Measurements from ENCODE around the gene GGT1.
A peak's percentile ranks its signal among the peaks of the same experiment; 100 is the strongest.
"Not testable (repeated sequence)": the region's sequence is repeated elsewhere in the genome, so short reads cannot be mapped to it uniquely, and the experiment has no call there.

GGT1 gene

DNA sequence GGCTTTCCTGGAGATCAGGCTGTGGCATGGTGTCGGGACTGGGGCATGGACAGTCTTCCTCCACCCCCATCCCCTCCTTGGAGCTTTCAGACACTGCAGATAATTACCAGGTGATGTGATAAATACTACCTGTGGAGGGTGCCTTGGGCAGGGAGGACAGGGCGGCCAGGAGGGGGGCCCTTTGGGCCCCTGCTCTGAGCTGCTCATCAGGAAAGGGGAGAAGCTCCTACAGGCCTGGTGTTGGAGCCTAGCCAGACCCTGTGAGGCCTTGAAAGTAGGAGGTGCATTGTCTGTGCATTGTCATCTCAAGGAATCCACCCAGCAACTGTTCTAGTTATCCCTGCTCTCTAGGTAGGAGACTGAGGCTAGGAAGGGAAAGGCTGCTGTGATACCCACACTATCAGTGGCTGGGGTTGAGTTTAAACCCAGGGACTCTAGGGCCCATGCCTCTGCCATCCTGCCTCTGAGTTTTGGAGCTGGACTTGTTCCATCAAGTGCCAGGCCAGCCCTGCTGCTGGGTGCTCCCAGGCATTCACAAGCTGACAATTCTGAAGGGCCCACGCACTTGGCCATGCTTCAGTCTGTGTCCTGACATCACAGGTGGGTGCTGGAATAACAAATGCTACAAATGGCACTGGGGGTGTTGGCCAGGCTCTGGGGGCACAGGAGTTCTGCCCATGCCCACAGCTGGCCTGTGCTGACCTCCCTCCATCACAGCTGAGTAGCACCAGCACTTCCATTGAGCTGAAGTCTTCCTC lies 2.9 kb upstream of the GGT1 start:
- DNase-seq (ENCODE audit: low read depth): not testable (repeated sequence)

DNA sequence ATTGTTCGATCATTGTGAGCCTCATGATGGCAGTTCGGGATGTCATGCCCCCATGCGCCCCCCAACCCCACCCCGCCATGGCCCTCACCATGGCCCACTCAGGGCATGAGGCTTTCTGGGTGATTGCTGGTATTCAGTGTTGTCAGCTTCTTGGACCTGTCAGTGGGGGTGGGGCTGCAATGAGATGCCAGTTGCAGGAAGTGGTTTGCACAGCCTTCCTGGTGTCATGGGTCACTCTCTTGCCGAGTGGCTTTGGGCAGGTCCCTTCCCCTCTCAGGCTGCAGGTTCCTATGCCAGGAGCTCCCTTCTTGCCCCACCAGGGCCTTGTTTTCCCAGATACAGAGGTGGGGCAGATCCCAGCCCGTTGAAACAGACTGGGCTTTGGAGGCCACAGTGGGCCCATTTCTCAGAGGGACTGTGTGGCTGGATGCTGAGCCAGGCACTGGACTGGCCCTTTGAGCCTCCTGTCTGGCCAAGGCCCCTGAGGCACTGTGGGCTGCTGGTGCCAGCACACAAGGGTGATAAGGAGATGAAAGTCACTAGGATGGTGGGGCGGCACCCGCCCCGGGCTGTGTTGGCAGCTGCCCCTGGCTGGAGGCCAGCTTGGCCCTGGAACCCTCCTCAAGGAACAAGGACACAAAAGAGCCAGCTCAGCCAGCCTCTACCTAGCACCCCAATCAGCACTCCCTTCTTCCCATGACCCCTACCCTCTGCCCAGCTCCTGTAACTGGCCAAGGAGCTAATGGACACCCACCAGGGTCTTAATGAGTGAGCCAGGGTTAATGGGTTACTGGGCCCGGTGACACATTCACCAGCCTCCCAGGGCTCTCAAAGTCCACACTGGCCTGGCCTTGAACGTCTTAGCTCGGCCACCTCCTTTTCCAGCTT lies 1.5 kb upstream of the GGT1 start:
- DNase-seq (ENCODE audit: low read depth): no peak

DNA sequence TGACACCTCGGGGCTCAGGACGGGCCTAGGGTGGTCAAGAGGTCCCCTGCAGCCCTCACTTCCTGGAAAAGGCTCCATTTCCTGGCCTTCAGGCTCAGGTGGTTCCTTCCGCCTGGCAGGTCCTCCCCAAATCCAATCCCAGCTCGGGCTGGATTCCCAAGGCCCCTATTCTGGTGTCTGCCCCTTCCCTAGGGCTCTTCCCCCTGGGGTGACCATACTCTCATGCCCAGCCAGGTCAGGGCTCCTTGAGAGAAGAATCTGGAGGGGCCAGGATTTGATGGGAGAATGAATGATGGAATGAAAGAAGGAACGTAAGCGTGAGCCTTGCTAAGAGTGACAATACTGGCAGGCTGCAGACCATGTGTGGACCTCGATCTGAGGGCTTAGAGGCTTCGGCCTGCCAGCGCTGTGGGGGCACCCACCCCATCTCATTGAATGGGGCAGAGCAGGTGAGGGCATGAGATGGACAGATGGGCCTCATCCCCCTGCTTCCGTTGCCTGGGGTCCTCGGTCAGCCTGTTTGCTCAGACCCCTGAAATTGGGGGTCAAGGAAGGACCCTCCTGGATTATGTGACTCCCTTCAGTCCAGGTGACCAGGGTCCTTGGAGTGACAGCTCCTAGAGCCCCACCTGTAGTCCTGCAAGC lies 766 bp upstream of the GGT1 start:
- DNase-seq (ENCODE audit: low read depth): not testable (repeated sequence)

DNA sequence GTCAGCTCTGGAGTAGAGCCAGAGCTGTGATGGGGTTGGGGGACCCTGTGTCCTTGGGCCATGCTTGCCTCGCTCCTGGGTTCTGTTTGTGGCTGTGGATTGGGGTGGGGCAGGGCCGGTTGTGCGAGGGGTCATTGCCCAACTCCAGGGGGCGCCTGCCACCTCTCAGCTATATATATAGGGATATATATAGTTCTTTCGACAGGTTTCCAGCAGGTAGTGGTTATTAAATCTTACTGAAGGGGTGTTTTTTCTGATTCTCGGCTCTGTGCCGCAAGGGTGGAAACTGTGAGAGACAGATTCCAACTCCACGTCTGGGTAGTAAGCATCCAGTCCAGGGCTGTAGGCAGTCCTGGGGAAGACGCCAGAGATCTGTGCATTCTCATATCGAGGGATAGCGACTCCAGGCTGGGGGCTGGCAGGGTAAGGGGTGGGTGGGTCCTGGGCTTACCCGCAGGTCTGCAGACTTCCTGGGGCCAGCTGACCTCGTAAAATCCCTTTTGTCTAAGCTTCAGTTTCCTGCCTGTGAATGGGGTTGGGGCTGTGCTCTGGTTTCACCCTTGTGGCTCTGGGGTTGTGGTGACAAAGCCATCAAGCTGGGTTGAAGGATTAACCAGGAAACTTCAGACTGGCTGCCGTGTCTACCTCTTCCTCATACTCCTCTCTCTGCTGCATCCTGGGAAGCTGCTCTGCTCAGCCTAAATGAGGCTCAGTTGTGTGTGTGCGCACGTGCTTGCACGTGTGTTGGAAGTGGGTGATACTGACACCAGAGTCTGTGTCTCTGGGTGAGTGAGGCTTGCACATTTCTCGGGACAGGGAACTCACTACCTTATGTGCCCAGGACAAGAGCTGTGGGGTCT lies 1.0 kb downstream of the GGT1 start:
- not testable (repeated sequence) for DNase-seq (ENCODE audit: low read depth)

DNA sequence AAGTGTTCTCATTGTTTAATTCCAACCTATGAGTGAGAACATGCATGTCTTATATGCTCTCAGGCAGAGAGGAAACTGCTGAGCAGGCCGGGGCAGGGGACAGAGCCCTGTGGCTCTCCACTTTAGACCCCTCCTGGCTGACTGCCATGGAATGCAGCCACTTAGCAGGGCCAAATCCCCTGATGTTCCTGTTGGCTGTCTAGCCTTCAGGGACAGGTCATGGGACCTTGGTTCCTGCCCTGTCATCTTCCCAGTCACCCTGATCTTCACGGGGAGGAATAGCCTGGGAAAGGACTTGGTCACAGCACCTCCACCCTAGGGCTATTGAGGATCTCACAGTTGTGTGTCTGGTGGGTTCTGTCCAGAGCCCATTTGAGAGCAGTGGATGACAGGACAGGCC lies 3.3 kb downstream of the GGT1 start:
- not testable (repeated sequence) for DNase-seq (ENCODE audit: low read depth)

DNA sequence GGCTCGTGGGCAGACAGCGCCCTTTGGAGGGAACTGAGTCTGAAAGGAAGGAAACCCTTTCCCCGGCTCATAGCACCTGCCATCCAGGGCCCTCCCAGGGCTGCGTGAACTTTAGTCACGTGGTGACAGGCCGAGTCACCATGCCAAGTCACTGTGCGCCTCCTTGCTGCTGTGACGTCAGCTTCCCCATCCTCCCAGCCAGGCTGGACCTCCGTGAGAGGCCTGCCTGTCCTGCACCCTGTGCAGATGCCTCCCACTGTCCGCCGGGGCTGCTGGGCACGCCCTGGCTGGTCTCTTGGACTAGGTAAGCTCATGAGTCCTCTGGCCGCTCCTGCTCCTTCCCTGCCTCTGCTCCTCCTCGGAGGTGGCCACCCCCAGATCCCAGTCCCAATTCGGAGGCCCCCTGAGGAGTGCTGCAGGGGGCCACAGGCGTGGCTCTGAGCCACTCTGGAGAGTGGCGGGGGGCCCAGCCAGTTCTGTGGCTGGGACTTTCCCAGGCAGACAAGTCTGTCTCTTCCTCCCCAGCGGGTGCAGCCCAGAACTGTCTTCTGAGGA lies 4.5 kb downstream of the GGT1 start:
- DNase-seq (ENCODE audit: low read depth): peak; percentile 25

DNA sequence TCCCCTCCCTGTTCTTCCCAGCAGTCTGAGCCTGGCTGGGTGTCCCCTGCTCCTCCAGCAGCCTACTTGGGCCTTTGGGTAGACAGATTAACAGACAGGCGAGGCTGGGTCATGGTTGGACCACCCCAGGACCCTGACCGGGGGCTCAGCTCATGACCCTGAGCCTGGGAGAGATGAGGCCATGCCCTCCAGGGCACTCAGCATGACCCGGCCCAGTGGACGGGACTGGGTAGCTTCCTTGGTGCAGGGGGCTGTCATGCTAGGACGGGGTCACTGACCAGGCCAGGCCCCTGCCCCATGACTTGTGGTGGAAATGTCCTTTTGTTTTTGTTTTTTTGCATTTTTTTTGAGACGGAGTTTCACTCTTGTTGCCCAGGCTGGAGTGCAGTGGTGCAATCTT lies 5.3 kb downstream of the GGT1 start:
- not testable (repeated sequence) for DNase-seq (ENCODE audit: low read depth)

DNA sequence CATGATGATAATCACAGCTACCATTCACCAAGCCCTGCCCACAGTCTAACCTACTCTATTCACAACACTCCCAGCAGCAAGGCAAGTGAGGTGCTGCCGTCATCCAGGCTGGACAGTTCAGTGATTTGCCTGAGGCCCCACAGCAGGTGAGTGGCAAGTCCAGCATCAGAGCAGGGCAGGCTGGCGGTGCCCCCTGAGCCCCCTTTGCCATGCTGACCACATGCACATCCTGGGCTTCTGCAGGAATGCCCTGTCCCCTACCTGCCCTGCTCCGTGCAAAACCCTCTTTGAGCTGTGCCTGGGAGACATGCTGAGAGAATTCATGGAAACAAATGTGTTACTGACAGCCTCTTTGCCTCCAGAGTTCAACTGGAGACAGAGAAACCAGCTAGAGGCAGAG lies 6.9 kb downstream of the GGT1 start:
- DNase-seq (ENCODE audit: low read depth): not testable (repeated sequence)

DNA sequence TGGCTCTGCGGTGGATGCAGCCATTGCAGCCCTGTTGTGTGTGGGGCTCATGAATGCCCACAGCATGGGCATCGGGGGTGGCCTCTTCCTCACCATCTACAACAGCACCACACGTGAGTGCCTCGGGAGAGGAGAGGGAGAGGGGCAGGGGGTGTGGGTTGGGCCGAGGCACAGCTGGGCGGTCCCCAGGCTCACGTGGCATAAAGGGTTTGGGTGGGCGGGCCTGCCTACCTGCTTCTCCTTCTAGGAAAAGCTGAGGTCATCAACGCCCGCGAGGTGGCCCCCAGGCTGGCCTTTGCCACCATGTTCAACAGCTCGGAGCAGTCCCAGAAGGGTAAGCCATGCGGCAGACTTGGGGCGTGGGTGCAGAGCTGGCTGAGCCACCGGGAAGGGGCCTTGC lies 11.8 kb downstream of the GGT1 start:
- not testable (repeated sequence) for DNase-seq (ENCODE audit: low read depth)

DNA sequence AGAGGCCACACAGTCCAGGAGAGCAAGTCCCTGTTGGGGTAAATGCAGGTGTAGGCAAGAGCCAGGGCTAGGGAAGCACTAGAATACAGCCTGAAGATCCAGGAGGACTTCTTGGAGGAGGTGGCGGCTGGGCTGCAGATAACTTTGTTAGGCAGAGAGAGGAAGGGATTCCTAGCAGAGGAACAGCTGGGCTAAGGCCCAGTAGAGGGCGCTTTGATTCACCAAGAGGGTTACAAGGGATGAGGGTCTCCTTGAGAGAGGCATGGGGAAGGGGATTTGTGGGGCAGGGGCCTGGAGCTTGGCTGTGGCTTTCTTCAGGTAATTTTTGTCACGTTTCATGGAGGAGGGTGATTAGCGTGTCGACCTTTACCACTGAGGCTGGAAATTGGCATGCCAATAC lies 18.3 kb downstream of the GGT1 start:
- not testable (repeated sequence) for DNase-seq (ENCODE audit: low read depth)

DNA sequence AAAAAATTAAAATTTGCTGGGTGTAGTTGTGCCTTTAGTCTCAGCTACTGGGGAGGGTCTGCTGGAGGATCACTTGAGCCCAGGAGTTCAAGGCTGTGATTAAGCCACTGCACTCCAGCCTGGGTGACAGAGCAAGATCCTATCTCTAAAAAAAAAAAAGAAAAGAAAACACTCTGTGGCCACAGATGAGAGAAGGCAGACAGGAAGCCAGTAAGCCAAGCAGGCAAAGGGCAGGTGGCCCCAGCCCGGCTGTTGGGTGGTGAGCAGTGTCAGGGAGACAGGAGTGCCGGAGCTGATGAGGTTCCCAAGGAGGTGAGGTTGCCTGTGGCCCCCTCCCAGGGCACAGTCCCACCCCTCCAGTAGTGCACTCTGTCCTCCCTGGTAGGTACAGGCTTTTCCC lies 19.6 kb downstream of the GGT1 start:
- DNase-seq (ENCODE audit: low read depth): not testable (repeated sequence)

DNA sequence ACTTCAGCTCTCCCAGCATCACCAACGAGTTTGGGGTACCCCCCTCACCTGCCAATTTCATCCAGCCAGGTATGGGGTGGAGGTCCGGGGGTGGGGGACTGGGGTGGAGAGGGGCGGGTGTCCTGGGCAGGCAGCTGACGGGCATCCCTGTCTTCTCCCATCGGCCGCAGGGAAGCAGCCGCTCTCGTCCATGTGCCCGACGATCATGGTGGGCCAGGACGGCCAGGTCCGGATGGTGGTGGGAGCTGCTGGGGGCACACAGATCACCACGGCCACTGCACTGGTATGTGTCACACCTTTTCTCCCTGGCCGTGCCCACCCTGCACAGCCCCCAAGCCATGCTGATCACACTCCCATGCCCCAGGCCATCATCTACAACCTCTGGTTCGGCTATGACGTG lies 24.9 kb downstream of the GGT1 start:
- not testable (repeated sequence) for DNase-seq (ENCODE audit: low read depth)

DNA sequence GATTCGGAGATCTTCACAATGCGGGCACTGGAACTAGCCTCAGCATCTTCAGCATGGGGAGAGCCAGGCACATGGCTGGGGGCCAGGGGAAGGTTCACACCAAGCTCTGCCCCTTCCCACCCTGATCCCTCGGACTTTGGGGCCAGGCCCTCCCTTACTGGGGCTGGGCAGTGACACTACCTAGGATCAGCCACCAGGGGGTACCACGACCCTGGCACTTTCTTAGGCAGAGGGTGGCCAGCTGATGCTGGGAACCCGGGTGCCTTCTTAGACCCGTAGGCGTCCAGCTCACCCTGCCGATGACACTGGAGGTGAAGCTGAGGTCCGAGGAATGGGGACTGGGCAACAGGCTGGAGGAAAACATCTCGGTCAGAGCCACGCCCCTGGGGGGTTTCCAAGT lies 26.1 kb downstream of the GGT1 start:
- not testable (repeated sequence) for DNase-seq (ENCODE audit: low read depth)

DNA sequence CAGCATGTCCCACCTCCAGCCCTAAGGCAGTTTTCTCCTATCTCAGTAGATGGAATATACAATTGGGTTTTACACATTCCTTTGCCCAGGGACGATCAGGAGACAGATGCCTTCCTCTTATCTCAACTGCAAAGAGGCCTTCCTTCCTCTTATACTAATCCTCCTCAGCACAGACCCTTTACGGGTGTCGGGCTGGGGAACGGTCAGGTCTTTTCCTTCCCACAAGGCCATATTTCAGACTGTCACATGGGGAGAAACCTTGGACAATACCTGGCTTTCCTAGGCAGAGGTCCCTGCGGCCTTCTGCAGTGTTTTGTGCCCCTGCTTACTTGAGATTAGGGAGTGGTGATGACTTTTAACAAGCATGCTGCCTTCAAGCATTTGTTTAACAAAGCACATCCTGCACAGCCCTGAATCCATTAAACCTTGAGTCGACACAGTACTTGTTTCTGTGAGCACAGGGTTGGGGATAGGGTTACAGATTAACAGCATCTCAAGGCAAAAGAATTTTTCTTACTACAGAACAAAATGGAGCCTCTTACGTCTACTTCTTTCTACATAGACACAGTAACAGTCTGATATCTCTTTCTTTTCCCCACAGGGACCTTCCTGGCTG lies 27.9 kb downstream of the GGT1 start:
- not testable (repeated sequence) for DNase-seq (ENCODE audit: low read depth)

DNA sequence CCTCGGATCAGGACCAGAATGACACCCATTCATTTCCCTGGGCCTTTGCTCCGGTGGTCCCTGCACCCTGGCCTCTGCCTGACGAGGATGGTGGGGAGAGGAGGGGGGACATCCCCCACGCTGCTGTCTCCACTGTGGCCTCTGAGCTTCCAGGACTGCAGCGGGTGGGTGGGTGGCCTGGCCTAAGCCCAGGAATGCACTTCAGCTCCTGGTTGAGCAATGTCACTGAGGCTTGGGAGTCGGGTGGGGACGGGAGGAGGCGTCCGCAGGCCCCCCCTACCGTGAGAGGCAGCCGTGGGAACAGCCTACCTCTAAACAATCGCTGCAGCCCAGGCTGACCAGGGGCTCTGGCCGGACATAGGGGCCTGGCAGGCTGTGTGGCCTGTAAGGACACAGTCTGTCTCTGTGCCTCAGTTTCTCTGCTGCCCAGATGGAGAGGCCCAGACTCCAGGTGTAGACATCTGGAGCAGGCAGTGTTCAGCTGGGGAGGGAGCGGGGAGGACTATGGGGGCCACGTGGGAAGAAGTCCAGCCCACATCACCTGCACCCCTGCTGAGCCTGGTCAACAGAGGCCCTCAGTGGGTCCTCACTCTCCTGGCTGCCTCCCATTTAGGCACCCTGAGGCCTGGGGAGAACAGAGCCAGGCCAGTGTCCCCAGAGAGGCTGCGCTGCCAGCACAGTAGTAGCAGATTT lies 28.6 kb downstream of the GGT1 start:
- not testable (repeated sequence) for DNase-seq (ENCODE audit: low read depth)

DNA sequence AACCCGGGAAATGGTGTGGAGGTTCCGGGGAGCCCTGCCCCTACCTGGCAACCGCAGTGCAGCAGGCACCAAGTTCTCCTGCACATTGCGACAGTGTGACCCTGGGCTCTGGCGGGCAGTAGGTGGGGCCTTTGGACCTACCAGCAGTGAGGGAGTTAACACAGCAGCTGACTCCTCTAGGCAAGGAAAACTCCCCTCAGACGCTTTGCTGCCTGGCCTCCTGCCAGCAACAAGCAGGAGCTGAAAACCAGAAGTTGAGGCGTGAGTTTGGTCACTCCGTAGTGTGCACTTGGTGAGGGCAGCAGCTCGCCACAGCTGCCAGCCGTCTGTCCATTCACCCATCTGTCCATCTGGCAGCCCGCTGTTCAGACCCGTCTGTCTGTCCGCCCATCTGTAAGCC lies 29.6 kb downstream of the GGT1 start:
- not testable (repeated sequence) for DNase-seq (ENCODE audit: low read depth)

DNA sequence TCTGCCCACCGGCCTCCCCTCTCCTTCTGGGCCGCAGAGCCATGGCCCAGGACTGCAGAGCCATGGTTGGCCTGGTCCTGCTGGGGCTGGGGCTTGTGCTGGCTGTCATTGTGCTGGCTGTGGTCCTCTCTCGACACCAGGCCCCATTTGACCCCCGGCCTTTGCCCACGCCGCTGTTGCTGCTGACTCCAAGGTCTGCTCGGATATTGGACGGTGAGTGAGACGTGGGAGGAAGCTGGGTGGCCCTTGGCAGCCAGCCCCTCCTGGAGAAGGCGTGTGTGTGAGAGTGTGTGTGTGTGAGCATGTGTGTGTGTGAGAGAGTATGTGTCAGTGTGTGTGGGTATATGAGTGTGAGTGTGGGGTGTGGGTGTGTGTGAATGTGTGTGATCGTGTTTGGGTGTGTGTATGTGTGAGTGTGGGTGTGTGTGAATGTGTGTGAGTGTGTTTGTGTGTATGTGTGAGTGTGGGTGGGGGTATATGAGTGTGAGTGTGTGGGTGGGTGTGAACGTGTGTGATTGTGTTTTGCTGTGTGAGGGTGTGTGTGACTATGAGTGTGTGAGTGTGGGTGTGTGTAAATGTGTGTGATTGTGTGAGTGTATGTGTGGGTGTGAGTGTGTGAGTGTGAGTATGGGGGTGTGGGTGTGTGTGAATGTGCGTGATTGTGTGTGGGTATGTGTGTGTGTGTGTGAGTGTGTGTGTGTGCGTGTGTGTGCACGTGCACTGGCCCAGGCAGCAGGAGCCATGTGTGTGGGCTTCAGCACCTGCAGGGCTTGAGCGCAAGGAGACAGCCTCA lies 30.4 kb downstream of the GGT1 start:
- not testable (repeated sequence) for DNase-seq (ENCODE audit: low read depth)

DNA sequence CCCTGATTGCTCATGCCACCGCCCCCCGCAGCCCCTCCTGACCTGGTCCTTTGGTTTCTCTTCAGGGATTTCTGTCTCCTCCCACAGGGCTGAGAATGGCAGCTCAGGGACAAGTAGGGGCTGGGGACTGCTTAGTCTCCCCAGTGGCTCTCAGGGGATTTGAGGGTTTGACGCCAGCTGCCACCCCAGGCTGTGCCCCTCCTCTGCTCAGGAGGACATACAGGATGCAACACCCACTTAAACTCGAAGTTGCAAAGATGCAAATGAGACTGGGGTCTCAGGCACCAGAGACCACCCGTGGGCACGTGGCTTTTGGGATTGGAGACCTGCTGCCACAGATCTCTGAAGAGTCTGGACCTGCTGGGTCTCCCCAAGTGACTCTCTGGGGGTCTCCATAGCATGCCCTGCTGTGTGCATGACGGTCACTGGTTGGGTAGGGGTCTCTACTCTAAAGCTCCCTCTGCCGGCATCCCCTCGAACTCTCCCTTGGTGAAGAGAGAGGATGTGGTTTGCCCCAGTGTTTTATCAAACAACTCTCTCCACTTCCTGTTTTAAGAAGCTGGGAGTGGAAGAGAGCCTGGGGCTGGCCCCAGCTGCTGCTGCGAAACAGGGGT lies 31.9 kb downstream of the GGT1 start:
- not testable (repeated sequence) for DNase-seq (ENCODE audit: low read depth)

DNA sequence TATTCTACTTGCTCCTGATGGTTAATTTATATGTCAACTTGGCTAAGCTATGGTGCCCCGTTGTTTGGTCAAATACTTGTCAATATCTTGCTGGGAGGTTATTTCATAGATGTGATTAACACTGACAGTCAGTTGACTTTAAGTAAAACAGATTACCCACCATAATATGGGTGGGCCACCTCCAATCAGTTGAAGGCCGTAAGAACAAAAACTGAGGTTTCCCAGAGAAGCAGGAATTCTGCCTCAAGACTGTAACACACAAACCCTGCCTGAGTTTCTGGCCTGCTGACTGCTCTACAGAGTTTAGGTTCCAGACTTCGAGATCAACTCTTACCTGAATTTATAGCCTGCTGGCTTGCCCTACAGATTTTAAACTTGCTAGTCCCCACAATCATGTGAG lies 33.5 kb downstream of the GGT1 start:
- DNase-seq (ENCODE audit: low read depth): not testable (repeated sequence)

Measured in stimulated activated CD8-positive, alpha-beta memory T cell treated with anti-CD3 and anti-CD28 coated beads, Interleukin-7, amount 100 ng/mL, for 24 hours (primary cell).